GM18511 (cell line): ENCODE measurements around the gene KCNJ12.
"Not testable (repeated sequence)": the region's sequence is repeated elsewhere in the genome, so short reads cannot be mapped to it uniquely, and the experiment has no call there.

Experiments used
- ATAC-seq: cut with Tn5 transposase; IDR thresholded peaks from one replicate; pipeline ENCODE4 v1.9.1; 2021; ENCODE audit warnings: mild to moderate bottlenecking, moderate library complexity; ENCODE audit not compliant: unreplicated experiment

KCNJ12 gene

DNA sequence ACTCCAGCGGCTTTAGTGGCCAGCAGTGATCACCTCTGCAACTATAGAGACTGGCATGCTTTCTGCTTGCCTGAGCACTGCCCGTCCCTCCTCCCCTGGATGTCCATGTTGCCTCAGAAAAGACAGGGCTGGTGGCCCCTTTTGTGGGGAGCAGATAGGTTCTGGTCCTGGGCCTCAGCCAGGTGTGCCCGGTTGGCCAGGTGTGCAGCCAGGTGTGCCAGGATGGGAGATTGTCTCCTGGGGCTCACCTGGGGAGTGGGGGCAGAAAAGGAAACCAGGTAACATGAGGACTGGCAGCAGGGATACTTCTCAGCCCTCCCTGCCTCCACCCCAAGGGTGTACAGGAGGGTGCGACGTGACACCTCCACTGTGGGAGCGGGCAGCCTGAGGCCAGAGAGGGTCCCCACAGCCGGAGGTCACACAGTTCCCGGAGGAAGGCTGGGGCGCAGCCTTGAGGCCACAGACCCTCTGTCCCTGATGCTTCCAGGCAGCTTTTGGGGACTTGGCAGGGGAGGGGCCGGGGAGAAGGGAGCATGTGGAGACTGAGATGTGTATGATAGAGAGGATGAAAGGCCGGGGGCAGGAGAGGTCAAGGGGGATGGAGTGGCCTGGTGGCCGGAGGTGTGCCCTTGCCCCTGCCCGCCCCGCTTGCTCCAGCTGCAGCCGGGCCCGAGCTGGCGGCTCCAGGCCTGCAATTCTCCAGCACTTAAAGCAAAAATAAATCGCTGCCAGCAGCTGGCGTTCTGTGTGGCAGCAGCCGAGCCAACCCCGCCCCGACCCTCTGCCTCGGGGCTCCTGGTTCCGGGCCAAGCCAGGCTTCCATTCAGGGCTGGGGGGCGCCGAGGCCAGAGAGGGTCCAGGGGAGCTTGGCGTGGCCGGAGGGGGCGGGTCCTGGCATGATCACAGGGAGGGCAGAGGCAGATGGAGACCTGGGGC, 6.7 kb downstream of the KCNJ12 start:
- no peak for ATAC-seq

DNA sequence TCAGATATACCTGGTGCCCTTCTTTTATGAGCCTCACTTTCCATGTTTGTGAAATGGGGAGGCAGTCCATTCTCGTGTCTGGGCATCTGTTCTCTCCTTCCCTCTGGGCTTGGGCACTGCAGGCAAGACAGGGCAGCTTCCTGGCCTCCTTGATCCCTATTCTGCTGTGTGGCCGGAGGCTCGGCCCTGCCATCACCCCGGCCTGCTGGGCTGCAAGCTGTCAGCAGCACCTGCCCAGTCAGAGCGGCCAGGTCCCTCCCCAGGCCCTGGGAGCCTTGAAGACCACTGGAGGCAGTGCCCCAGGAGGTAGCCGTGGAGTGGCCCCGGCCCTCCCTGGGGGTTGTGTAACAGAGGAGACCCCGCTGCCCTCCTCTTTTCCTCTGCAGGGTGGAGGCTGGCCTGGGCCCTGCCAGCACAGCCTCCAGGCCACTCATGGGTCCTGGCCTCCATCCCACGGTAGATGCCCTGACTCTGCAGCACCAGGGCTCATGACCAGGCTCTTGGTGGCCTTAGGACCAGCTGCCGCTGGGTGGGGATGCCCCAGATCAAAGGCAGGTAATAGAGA, 9.2 kb downstream of the KCNJ12 start:
- no peak for ATAC-seq

DNA sequence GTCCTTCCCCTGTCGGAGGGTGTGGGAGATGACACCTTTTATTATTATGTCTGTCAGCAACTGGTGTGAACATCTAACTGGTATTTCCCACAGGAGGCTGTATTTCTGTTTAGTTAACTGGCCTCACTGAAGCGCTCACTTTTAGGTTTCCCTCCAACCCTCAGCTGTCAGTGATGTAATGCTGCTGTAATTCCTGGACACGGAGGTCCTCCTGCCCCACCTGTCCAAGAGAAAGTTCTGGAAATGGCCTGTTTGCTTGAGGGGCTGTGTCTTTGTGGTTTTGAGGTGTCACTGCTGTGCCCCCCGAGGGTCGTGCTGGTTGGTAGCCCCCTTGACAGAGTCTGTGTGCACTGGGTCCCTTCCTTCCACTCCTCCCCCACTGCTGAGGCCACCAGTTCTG, 11.5 kb downstream of the KCNJ12 start:
- ATAC-seq: no peak

DNA sequence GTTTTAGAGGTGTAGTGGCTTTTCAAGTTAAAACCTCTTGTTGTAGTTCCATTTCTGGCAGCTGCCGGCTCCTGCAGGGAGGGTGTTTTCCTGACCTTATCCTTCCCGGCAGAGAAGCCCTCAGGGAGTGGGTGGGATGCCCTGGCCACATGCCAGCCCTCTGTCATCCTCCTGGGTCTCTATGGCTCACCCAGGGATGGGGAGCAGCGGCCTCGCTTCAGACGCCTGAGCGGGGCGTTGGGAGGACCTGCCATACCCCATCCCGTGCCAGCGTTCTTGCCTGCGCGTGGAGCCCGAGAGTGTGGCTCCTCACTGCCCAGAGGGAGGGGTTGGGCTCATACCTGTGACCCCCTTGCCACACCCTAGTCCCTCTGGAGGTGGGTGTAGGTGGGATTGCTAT, 11.9 kb downstream of the KCNJ12 start:
- no peak for ATAC-seq

DNA sequence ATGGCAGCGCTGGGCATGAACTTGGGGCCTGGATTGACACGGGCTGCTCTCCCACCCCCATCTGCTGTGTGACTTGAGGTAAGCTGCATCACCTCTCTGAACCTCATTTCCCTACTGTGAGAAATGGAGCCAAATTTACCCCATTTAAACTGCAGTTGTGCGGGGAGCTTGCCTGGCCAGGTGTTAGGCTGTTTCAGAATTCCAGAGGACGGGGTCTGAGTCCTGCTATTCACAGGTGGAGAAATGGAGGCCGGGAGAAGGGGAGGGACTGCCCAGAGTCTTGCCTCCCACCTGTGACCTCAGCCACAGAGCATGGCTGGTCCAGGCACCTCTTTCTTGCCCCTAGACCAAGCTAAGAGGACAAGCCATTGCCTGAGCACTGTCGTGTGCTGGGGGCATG, 12.8 kb downstream of the KCNJ12 start:
- ATAC-seq: no peak

DNA sequence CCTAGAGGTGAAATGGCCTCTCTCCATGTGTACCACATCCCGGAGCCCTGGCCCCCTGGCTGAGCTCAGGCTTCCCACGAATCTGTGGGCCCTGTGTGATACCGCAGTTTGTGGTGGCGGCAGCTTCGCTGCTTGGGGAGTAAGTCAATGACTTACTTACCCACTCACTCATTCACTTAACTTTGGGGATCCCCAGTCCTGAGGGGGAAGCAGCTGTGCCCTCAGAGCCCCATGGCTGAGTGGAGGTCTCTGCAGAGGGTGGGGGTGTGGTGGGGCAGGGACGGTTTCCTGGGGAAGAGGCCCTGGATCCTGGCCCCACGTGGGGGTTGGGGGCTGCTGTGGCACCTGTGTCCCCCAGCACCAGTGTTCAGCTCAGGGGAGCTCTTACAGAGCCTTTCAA, 13.2 kb downstream of the KCNJ12 start:
- ATAC-seq: no peak

DNA sequence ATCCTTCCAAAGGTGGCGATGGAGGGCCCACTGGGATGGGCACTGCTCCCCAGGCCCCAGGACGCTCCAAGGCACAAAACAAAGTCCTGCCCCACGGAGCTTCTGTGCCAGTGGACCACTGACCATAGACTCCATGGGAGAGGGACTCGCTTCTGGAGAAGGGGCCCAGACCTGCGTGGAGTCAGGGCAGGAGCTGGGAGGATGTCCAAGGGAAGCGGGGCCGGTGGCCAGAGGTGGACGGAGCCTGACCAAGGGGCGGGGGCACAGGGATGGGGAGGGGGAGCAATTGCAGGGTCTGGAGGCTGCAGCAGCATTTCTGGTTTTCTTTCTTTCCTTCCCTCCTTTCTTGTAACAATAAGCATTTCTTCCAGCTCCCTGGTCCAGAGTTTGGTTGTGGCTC, 14.1 kb downstream of the KCNJ12 start:
- ATAC-seq: no peak

DNA sequence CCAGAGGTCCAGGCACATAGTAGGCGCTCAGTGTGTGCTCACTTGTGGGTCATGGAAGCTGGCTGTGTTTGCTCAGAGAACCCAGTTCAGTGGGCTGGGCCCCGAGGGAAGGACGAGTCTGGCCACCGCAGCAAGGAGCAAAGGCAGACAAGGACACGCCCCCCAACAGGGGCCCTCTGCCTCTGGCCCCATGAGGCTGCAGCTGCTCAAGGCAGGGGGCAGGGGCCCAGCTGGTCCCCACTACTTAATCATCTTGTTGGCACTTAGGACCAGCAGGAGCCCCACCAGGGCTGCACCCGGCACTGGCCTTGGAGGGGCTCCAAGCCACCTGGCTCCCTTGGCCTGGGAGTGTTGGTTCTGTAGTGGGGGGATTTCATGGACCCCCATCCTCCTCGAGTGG, 16.1 kb downstream of the KCNJ12 start:
- ATAC-seq: no peak

DNA sequence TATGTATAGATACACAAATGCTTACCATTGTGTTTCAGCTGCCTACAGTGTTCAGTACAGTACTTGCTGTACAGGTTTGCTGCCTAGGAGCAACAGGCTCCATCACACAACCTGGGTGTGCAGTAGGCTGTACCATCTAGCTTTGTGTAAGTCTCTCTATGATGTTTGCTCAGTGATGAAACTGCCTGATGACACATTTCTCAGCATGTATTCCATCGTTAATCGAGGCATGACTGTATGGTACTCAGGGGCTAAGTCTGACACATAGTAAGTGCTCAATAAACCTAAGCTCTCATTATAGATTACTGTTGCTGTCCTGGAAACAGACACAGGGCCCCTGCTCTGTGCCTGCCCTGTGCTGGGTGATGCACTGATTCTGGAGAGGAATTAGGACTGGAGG, 18.1 kb downstream of the KCNJ12 start:
- no peak for ATAC-seq

DNA sequence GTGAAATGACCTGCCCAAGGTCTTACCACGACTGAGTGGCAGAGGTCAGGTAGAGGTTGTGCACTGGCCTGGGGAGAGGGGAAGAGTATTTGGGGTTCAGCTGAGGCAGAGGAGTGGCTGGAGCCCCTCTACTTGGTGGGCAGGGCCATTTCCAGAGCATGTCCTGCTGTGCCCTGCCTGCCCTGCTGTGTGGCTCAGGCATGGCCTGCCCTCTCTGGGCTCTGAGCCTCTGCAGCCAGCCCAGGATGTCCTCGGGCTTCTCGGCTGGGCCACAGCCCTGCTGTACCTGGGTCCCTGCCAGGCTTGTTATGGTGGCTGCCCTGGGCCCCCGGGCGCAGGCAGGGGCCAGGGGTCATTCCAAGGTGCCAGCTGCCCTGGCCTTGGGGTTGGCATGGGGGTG, 19.6 kb downstream of the KCNJ12 start:
- no peak for ATAC-seq

DNA sequence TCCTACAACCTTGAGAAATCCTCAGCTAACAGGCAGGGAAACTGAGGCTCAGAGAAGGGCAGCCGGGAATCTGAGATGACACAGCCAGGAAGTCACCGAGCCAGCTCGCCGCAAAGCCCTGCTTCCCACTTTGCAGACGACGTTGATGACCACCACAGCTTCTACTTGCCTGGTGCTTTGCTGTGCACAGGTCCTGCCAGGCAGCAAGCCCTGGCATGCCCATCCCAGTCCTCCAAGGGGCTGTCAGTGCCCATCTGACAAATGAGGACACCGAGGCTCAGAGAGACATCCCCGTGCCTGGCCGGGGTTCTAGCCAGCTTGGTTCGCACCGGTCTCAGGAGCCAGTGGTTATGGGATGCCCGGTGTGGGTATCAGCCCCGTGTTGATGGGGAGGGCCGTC, 20.1 kb downstream of the KCNJ12 start:
- ATAC-seq: no peak

DNA sequence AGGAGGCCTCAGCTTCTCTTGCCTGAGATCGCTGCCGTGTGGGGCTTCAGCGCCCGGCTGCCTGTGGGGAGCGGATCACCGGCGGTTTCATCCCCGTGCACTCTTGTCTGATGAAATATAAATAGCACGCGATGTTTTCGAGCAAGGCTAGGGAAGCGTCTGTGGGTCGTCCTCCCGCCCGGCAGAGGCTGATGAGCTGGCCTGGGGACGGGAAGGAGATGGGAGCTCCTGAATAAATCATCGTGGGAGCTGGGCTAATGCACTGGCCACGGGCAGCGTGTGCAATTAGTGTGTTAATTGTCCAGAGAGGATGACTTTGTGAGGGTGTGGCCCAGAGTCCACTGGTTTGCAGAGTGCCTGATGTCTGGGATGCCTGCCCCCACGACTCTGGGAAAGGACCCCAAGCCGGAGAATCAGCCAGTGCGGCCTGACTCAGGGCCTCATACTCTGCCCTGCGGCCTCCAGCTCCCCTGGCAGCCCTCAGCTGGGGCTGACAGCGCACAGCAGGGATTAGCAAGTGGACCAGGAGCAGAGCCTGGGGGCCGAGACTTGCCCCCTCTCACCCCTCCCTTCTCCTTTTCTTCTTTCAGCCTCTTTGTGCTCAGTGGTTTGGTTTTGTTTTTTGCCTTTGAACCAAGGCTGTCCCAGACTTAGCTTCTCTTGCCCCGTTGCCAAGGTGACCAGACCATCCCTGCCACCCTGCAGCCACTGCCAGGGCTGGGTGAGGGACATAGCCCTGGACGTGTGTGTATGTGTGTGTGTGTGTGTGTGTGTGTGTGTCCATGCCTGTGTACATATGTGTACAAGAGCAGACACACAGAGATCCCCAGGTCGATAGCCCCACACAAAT, 21.4 kb downstream of the KCNJ12 start:
- no peak for ATAC-seq

DNA sequence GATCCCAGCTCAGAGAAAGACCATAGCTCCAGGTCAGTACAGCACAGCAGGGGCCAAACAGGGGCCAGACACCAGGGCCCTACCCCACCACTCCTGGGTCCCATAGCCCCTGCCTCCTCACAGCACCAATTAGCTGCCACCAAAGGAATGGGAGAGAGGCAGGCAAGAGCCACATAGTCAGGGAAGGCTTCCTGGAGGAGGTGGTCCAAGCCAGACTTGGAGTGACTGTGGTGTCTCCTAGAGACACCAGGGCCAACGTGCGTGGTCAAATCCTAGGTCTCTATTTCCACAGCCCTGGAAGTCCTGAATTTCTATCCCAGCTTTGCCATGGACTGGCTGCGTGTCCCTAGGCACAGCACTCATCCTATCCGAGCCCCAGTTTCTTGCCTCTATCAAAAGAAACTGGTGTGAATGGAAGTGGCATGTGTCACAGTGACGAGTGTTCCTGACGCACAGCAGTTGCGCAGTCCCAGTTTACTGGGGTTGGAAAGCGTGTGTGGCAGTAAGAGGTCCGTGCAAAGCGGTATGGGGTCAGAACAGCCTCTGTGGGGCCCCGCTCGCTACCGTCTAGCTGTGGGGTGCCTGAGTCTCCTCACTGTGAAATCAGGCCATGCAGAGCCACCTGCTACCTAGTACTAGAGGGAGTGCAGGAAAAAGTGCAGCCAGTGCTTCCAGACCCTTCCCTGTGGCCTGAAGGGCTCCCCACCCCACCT, 23.5 kb downstream of the KCNJ12 start:
- ATAC-seq: no peak

DNA sequence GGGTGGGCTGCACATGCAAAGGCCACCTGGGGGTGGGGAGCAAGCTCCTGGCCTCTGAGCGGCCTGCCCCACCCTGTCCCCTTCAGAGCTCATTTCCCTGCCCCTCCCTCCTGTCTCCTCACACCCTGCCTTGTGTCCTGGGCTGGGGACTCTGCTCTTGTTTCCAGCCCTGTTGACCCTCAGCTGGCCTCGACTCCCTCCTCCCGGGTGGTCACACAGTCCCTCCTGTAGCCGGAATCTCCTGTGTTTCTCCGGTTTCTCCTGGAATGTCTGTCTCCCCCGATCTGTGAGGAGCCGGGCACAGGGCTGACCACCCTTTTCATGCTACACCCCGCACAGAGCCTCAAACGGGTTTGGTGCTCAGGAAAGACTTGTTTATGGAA, 24.0 kb downstream of the KCNJ12 start:
- not testable (repeated sequence) for ATAC-seq

DNA sequence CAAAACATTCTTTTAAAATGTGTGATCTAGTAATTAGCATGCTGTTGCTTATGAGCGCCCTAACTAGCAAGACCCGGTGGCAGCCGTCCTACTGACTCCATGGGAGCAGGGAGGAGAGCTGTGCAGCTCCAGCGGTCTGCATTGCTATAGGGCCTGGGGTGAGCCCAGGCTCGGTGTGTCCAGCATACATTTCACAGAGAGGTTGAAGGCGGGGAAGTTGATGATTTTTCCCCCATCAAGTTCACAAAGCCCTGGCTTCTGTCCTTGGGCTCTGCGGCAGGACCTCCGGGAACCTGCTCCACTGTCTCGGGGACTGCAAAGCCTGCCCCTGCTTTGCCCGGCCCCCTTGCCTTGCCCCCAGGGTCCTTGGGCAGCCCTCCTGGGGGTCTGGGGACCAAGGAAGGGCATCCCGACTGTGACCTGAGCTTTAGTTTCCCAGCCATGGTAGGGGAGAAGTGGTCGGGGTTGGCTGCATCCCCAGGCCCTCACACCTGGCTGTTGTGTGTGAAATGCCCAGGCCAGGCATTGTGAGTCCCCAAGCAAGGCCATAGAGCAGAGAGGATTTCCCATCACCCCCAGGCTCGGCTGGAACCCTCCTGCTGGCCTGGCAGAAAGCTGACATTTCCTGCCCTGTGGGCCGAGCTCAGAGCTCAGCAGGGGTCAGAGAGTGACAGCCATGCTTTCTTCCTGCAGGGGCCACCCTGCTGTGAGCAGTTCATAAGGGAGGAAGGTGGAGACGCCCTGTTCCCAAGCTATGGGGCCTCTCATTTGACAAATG, 24.8 kb downstream of the KCNJ12 start:
- no peak for ATAC-seq

DNA sequence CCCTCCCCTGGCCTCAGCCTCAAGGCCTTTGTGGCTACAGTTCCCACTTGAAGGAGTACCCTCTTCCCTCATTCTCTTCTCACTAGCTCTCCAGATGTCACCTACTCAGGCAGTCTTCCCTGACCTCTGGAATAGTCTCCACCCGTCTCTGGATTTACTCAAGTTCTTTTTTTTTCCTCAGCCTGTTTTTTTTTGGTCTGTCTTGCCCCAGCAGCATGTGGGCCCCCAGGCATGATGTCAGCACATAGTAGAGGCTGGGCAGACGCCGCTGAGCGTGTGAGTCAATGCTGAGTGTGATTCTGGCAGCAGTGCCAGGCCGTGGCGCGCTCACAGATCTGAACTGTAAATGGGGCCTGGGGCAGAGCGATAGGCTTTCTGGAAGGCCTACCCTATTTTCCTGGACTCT, 26.0 kb downstream of the KCNJ12 start:
- ATAC-seq: not testable (repeated sequence)

DNA sequence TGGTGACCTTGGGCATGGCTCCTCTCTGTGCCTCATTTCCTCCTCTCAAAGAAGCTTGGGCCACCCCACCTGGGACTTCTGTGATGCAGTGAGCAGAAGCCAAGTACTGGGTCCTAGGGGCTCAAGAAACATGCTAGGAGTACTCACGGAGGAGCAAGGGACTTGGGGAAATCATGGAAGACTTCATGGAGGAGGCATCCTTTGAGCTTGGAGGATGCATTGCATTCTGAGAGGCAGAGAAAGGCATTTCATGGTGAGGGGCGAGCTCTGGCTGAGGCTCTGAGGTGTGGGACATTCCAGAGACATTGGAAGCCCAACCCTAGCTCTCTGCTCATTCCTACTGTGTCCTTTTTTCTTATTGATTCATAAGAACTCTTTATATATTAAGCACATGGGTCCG, 26.8 kb downstream of the KCNJ12 start:
- ATAC-seq: not testable (repeated sequence)

DNA sequence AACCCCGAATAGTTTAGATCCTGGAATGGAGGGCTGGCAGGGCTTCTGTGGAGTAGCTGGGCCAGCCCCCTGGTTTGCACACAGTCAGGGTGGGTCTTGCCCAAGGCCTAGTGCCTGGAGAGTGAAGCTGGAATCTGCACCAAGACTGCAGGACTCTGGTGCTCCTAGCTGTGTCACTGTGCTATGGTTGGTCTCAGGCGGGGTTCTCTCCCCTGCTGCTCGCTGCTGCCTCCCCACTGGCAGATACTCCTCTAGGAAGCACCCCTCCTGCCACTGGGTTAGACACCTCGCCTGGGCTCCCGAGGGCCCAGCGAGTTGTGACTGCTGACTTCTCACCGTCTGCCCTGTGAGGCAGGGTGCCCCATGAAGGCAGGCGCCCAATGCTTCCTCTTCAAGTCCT, 27.9 kb downstream of the KCNJ12 start:
- not testable (repeated sequence) for ATAC-seq

DNA sequence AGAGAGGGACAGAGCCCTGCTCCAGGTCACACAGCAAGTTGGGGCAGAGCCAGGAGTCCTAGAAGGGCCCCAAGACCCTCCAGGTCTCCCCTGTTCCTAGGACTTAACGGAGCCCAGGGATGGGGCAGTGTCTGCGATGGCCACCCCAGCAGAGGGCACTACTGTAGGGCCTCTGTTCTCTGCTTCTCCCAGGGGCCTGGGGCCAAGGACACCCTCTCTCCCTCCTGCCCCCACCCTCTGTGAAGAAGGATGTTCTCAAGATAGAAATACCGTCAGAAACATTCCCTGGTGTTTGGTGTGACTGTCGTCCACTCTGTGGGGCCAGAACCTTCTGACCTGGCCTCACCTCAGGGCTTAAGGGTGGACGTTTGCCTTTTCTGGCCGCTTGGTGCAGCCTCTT, 28.4 kb downstream of the KCNJ12 start:
- ATAC-seq: not testable (repeated sequence)
